IPS-20b (cell line): ENCODE data around the gene DLG1.

Experiments
- H3K27ac ChIP-seq: one replicate; pipeline ENCODE4 v1.5.1; 2013; ENCODE audit warnings: low read length
- H3K27me3 ChIP-seq: 2 replicates; pipeline ENCODE4 v1.6.1; 2013; ENCODE audit warnings: mild to moderate bottlenecking, low read length, inconsistent platforms; ENCODE audit not compliant: insufficient read depth
- H3K36me3 ChIP-seq: 2 replicates; pipeline ENCODE4 v1.6.1; 2013; ENCODE audit warnings: low read depth, mild to moderate bottlenecking, inconsistent platforms, low read length, moderate library complexity; ENCODE audit not compliant: insufficient read depth
- H3K4me1 ChIP-seq: 2 replicates; pipeline ENCODE4 v1.6.1; 2013; ENCODE audit warnings: mild to moderate bottlenecking, control low read depth, inconsistent platforms, low read length, moderate library complexity; ENCODE audit not compliant: insufficient read depth
- H3K4me3 ChIP-seq: 2 replicates; pipeline ENCODE4 v1.5.1; 2013; ENCODE audit warnings: mild to moderate bottlenecking, low read length, inconsistent platforms
- H3K9ac ChIP-seq: 2 replicates; pipeline ENCODE4 v1.6.1; 2013; ENCODE audit warnings: low read depth, mild to moderate bottlenecking, inconsistent platforms, low read length, moderate library complexity
- H3K9me3 ChIP-seq: 2 replicates; pipeline ENCODE4 v1.6.1; 2013; ENCODE audit warnings: mild to moderate bottlenecking, low read depth, low read length, inconsistent platforms; ENCODE audit not compliant: insufficient read depth

Gene DLG1

DNA sequence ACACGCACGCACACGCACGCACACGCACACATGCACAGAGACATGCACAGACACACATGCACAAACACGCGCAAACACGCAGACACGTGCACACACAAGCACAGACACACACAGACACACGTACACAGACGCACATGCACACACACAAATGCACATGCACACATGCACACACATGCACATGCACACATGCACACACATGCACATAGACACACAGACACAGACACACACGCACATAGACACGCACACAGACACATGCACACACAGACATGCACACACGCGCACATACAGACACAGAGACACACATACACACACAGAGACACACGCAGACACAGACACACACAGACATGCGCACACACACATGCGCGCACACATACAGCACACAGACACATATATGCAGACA is 303.4 kb downstream of the DLG1 start:
- no peak overlapping the region for H3K9ac ChIP-seq
- H3K27ac ChIP-seq = no peak overlapping the region
- no peaks in the 10 kb centered on the region for H3K36me3 ChIP-seq
- no peak overlapping the region for H3K4me3 ChIP-seq
- no peaks in the 10 kb centered on the region for H3K27me3 ChIP-seq
- H3K9me3 ChIP-seq = no peaks in the 10 kb centered on the region
- H3K4me1 ChIP-seq = no peaks in the 10 kb centered on the region

DNA sequence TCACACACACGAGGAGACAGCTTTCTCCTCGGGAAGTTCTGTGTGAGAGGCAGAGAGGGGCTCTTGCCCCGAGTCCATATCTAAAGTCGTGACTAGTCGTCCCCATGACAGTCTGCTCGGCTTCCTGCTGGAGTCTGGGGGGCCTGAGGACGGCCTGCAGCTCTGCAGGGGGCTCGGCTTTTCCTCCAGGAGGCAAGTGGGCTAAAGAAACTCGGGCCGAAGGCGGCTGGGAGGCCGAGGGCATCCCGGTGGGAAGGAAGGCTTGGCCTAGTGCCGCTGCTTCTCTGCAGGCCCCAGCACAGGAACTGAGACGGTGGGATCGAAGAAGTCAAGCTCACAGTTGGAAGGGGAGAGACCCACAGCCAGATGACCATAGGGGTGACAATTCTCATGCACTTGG is 304.4 kb downstream of the DLG1 start:
- no peak overlapping the region for H3K27ac ChIP-seq

More for the DNA sequence above, 304.4 kb downstream of the DLG1 start:
- Histone ChIP-seq H3K9ac (no peak overlapping the region), H3K4me1 (no peaks in the 10 kb centered on the region), H3K9me3 (no peaks in the 10 kb centered on the region), H3K4me3 (no peak overlapping the region), H3K27me3 (no peaks in the 10 kb centered on the region), H3K36me3 (no peaks in the 10 kb centered on the region)
